Measurements from ENCODE around the gene GASK1A. TPM values are rescaled to one million over a fixed set of nuclear protein-coding genes. Genes with fewer than 3 reads are reported as not detected.
A peak's percentile ranks its signal among the peaks of the same experiment; 100 is the strongest.
"Not testable (repeated sequence)": the region's sequence is repeated elsewhere in the genome, so short reads cannot be mapped to it uniquely, and the experiment has no call there.

Gene GASK1A
- total and polyA plus RNA-seq, 5 donors = 1.5 to 5.7 (median 3.7) TPM

DNA sequence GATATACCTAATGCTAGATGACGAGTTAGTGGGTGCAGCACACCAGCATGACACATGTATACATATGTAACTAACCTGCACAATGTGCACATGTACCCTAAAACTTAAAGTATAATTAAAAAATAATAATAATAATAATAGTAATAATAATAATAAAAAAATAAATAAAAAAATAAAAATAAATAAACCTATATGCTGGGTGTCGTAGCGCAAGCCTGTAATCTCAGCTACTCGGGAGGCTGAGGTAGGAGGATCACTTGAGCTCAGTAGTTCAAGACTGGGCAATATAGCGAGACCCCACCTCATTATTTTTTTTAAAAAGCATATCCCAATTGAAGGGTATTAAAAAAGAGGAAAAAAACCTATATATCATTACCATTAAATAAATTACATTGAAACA is 91.6 kb downstream of the GASK1A start:
- H3K27me3 ChIP-seq (ENCODE audit: control insufficient read depth, insufficient read depth); H3K4me1 ChIP-seq (ENCODE audit: control insufficient read depth, insufficient read depth, low read length); intact Hi-C loops (cut with DNase I); ATAC-seq; H3K27ac ChIP-seq (ENCODE audit: low read length); H3K4me3 ChIP-seq (ENCODE audit: low read length); DNase-seq; H3K9me3 ChIP-seq (ENCODE audit: control insufficient read depth, low read length): not testable (repeated sequence)
- WGBS = 98% methylated on average over 4 of the region's 5 CpGs

GRCh38 chr3:43071313-43071893 is 92.3 kb downstream of the GASK1A start:
- H3K27me3 ChIP-seq (ENCODE audit: control insufficient read depth, insufficient read depth) = no peaks in the 10 kb centered on the region
- DNase-seq (no peak), ATAC-seq (no peak)
- H3K4me3 ChIP-seq (ENCODE audit: low read length) = no peak overlapping the region
- no peaks in the 10 kb centered on the region for H3K9me3 ChIP-seq (ENCODE audit: control insufficient read depth, low read length)
- WGBS = 62% methylated on average over 7 of the region's 7 CpGs
- no peaks in the 10 kb centered on the region for H3K4me1 ChIP-seq (ENCODE audit: control insufficient read depth, insufficient read depth, low read length)
- intact Hi-C loops (cut with DNase I) = no loop called here
- no peak overlapping the region for H3K27ac ChIP-seq (ENCODE audit: low read length)

DNA sequence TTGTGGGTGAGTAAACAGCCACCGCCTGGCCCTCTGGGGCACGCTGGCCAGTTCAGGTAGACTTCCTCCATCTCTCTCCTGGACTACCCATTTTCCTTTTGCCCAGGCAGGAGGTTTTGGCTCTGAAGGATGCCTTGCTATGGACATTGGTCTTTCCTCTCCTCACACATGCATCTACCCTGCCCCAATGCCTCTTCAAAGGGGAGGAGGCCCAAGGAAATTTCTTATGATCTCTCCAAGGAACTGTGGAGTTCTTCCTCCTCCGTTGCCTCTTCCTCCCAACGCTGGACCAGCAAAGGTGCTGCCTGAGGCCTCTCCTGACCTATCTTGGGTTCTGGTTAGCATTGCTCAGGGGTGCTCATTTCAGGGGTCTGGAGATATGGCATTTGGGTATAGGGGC is 93.2 kb downstream of the GASK1A start:
- Histone ChIP-seq H3K9me3 (ENCODE audit: control insufficient read depth, low read length) (no peaks in the 10 kb centered on the region), H3K27me3 (ENCODE audit: control insufficient read depth, insufficient read depth) (no peaks in the 10 kb centered on the region), H3K4me3 (ENCODE audit: low read length) (no peak overlapping the region), H3K4me1 (ENCODE audit: control insufficient read depth, insufficient read depth, low read length) (no peaks in the 10 kb centered on the region), H3K27ac (ENCODE audit: low read length) (no peak overlapping the region)
- DNase-seq (no peak), ATAC-seq (no peak)
- WGBS = 89% methylated on average over 4 of the region's 4 CpGs
- intact Hi-C loops (cut with DNase I) = no loop called here

DNA sequence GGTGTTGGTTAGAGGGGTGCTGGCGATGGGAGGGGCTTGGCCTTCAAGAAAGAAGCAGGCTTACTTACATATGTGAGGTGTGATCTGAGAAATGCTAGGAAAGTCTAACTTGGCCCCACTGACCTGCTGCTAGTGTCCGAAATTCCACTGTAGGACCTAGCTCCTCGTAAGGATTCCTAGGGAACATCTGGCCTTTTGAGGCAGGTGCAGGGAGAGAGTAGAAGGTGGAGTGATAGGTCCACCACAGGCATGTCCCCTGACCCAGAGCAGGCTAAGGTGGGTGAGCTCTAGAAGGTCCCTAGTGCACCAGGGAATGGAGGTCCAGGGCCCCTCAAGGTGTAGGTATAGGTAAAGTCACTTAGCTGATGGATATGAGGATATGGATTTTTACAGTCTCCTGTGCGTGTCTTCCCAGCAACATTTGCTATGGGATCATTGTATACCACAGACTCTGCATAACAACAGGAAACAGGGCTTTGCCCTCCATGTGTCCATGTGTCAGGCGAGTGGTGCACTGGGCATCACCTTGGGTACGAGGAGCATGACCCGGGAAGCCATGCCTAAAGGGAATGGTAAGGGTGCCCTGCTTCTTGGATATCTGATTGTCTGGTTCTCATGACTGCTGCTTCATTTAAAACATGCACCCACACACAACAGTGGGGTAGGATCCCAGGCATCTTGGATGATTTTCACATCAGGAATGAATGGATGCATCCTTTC is 94.2 kb downstream of the GASK1A start:
- H3K27me3 ChIP-seq (ENCODE audit: control insufficient read depth, insufficient read depth) = no peaks in the 10 kb centered on the region
- intact Hi-C loops (cut with DNase I) = no loop called here
- H3K4me1 ChIP-seq (ENCODE audit: control insufficient read depth, insufficient read depth, low read length) = no peaks in the 10 kb centered on the region
- WGBS = 92% methylated on average over 7 of the region's 7 CpGs
- ATAC-seq = no peak
- H3K27ac ChIP-seq (ENCODE audit: low read length) = no peak overlapping the region
- H3K4me3 ChIP-seq (ENCODE audit: low read length) = no peak overlapping the region
- H3K9me3 ChIP-seq (ENCODE audit: control insufficient read depth, low read length) = no peaks in the 10 kb centered on the region
- no peak for DNase-seq

DNA sequence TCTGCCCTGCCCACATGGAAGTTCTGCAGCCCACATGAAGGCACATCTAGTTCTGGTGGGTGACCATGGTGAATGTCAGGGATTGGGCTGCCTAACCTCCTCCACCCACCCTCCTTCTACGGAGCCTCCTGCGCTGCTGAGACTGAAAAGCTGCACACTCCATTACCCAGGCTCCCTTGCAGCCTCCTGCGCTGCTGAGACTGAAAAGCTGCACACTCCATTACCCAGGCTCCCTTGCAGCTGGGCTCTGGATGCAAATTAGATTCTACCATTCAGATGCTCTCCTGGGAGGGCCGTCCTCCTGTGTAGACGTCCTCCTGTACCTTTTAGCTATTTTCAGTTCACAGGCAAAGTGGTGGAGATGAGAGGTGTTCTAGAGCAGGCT is 94.7 kb downstream of the GASK1A start:
- intact Hi-C loops (cut with DNase I) = no loop called here

GRCh38 chr3:43074482-43074881 is 95.4 kb downstream of the GASK1A start:
- no peaks in the 10 kb centered on the region for H3K4me1 ChIP-seq (ENCODE audit: control insufficient read depth, insufficient read depth, low read length)
- H3K27ac ChIP-seq (ENCODE audit: low read length) = no peak overlapping the region
- DNase-seq = no peak
- ATAC-seq = no peak
- 67% methylated on average over 4 of the region's 4 CpGs for WGBS
- H3K27me3 ChIP-seq (ENCODE audit: control insufficient read depth, insufficient read depth) = no peaks in the 10 kb centered on the region
- H3K4me3 ChIP-seq (ENCODE audit: low read length) = no peak overlapping the region
- H3K9me3 ChIP-seq (ENCODE audit: control insufficient read depth, low read length) = no peaks in the 10 kb centered on the region
- intact Hi-C loops (cut with DNase I) = no loop called here

More for the DNA sequence above, 94.7 kb downstream of the GASK1A start:
- no peak overlapping the region for H3K4me3 ChIP-seq (ENCODE audit: low read length)
- WGBS = 84% methylated on average over 5 of the region's 5 CpGs
- ATAC-seq (no peak), DNase-seq (no peak)
- H3K27ac ChIP-seq (ENCODE audit: low read length) = no peak overlapping the region
- H3K9me3 ChIP-seq (ENCODE audit: control insufficient read depth, low read length) = no peaks in the 10 kb centered on the region
- H3K4me1 ChIP-seq (ENCODE audit: control insufficient read depth, insufficient read depth, low read length) = no peaks in the 10 kb centered on the region
- H3K27me3 ChIP-seq (ENCODE audit: control insufficient read depth, insufficient read depth) = no peaks in the 10 kb centered on the region

GRCh38 chr3:43074901-43075689 is 96.0 kb downstream of the GASK1A start:
- intact Hi-C loops (cut with DNase I) = no loop called here
- ATAC-seq (no peak), DNase-seq (no peak)
- Histone ChIP-seq H3K4me1 (ENCODE audit: control insufficient read depth, insufficient read depth, low read length) (no peaks in the 10 kb centered on the region), H3K27me3 (ENCODE audit: control insufficient read depth, insufficient read depth) (no peaks in the 10 kb centered on the region), H3K27ac (ENCODE audit: low read length) (no peak overlapping the region), H3K9me3 (ENCODE audit: control insufficient read depth, low read length) (no peaks in the 10 kb centered on the region), H3K4me3 (ENCODE audit: low read length) (no peak overlapping the region)
- 83% methylated on average over 5 of the region's 5 CpGs for WGBS

DNA sequence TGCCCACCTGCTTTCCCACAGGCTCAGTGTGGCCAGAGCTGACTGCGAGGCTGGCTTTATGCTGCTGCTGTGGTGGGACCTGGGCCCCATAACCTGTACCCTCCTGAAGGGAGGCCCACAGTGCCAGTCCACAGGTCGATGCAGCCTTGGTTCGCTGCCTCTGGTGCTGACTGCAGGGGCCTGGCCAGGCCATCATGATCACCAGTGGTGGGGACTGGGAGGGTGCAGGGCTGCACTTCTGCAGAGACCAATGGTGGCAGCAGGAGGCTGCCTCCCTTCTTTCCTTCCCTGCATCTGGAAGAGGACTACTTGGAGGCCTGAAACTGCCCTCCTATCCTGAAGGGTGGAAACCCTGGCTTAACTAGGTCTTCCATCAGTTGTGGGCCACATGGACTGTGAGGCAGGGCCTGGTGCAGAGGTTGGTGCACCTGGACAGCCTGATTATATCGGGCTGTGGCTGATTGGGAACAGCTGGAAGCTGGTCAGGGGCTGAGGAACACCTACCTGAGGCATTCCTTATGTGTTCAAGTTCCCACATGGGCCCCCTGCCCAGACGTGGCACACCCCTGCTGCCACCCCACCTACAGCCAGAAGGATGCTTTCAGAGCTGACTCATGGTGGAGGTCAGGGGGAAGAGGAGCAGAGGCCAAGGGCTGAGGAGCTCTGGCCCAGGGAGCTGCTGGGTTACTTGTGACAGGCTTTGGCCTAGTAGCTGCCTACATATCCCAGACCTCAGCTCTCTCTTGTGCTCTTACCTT is 97.0 kb downstream of the GASK1A start:
- Histone ChIP-seq H3K9me3 (ENCODE audit: control insufficient read depth, low read length) (no peaks in the 10 kb centered on the region), H3K4me3 (ENCODE audit: low read length) (no peak overlapping the region), H3K4me1 (ENCODE audit: control insufficient read depth, insufficient read depth, low read length) (no peaks in the 10 kb centered on the region), H3K27ac (ENCODE audit: low read length) (no peak overlapping the region), H3K27me3 (ENCODE audit: control insufficient read depth, insufficient read depth) (no peaks in the 10 kb centered on the region)
- ATAC-seq (no peak), DNase-seq (no peak)
- 73% methylated on average over 5 of the region's 5 CpGs for WGBS
- intact Hi-C loops (cut with DNase I) = no loop called here

DNA sequence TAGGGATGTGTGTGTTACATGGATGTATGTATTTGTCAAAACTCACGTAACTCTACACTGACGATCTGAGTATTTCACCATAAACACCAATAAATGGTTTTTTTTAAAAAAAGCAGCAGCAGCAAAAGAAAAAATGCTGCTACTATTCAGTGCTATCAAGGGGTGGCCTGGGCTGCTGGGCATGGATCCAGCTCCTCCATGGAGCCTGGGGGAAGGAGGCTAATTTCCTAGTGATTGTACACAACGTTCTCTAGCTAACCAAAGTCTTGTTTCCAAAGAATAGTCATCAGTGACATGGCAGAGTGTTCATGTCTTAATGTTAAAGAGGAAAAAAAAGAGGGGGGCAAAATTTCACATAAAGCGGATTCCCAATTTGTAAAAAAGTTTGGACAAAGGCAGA is 97.7 kb downstream of the GASK1A start:
- H3K27ac ChIP-seq (ENCODE audit: low read length) = no peak overlapping the region
- peak; percentile 46 to 90 (median 83) for DNase-seq
- ATAC-seq = peak in 1 of 2 donors; percentile 58
- H3K4me1 ChIP-seq (ENCODE audit: control insufficient read depth, insufficient read depth, low read length) = no peaks in the 10 kb centered on the region
- intact Hi-C loops (cut with DNase I) = no loop called here
- no peaks in the 10 kb centered on the region for H3K9me3 ChIP-seq (ENCODE audit: control insufficient read depth, low read length)
- H3K27me3 ChIP-seq (ENCODE audit: control insufficient read depth, insufficient read depth) = no peaks in the 10 kb centered on the region
- no peak overlapping the region for H3K4me3 ChIP-seq (ENCODE audit: low read length)
- 58% methylated on average over 4 of the region's 4 CpGs for WGBS

GRCh38 chr3:43077261-43077660 is 98.2 kb downstream of the GASK1A start:
- Histone ChIP-seq H3K27me3 (ENCODE audit: control insufficient read depth, insufficient read depth) (no peaks in the 10 kb centered on the region), H3K4me1 (ENCODE audit: control insufficient read depth, insufficient read depth, low read length) (no peaks in the 10 kb centered on the region), H3K27ac (ENCODE audit: low read length) (no peak overlapping the region), H3K4me3 (ENCODE audit: low read length) (no peak overlapping the region), H3K9me3 (ENCODE audit: control insufficient read depth, low read length) (no peaks in the 10 kb centered on the region)
- intact Hi-C loops (cut with DNase I) = no loop called here
- ATAC-seq = no peak
- WGBS = 98% methylated on average over 6 of the region's 6 CpGs
- DNase-seq = no peak

GRCh38 chr3:43077707-43078106 is 98.6 kb downstream of the GASK1A start:
- intact Hi-C loops (cut with DNase I) = no loop called here
- Histone ChIP-seq H3K27me3 (ENCODE audit: control insufficient read depth, insufficient read depth) (no peaks in the 10 kb centered on the region), H3K4me1 (ENCODE audit: control insufficient read depth, insufficient read depth, low read length) (no peaks in the 10 kb centered on the region), H3K9me3 (ENCODE audit: control insufficient read depth, low read length) (no peaks in the 10 kb centered on the region), H3K27ac (ENCODE audit: low read length) (no peak overlapping the region), H3K4me3 (ENCODE audit: low read length) (no peak overlapping the region)
- no peak for ATAC-seq
- no peak for DNase-seq

Measured in right cardiac atrium (tissue), 5 donors.